Loucy (cell line): Measurements from ENCODE around the gene UBE3D.

Source experiments
- EZH2phosphoT487 ChIP-seq: fragments of 200-600 bp; IDR thresholded peaks from 2 replicates; pipeline ENCODE4 v1.6.1; 2018; ENCODE audit warnings: antibody characterized with exemption, mild to moderate bottlenecking, moderate library complexity, borderline replicate concordance
- TF ChIP-seq, protein P1 (sequence below): fragments of 200-600 bp; sonication (generic); conservative IDR thresholded peaks from 2 replicates; pipeline ENCODE4 v1.5.1; 2014; ENCODE audit warnings: mild to moderate bottlenecking, antibody characterized with exemption, low read length

DNA sequence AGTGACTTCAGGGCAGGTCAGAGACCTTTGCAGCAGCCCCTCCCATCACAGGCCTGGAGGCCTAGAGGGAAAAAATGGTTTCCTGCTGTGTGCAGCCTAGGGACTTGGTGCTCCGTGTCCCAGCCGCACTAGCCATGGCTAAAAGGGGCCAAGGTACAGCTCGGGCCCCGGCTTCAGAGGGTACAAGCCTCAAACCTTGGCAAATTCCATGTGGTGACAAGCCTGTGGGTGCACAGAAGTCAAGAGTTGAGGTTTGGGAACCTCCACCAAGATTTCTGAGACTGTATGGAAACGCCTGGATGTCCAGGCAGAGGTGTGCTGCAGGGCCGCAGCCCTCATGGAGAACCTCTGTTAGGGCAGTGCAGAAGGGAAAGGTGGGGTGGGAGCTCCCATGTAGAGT lies 34.0 kb downstream of the UBE3D start:
- TF ChIP-seq, protein P1, sequence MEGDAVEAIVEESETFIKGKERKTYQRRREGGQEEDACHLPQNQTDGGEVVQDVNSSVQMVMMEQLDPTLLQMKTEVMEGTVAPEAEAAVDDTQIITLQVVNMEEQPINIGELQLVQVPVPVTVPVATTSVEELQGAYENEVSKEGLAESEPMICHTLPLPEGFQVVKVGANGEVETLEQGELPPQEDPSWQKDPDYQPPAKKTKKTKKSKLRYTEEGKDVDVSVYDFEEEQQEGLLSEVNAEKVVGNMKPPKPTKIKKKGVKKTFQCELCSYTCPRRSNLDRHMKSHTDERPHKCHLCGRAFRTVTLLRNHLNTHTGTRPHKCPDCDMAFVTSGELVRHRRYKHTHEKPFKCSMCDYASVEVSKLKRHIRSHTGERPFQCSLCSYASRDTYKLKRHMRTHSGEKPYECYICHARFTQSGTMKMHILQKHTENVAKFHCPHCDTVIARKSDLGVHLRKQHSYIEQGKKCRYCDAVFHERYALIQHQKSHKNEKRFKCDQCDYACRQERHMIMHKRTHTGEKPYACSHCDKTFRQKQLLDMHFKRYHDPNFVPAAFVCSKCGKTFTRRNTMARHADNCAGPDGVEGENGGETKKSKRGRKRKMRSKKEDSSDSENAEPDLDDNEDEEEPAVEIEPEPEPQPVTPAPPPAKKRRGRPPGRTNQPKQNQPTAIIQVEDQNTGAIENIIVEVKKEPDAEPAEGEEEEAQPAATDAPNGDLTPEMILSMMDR, result no peak
- TF ChIP-seq EZH2phosphoT487, result no peak
